Cardiac septum (tissue), 1 donor: Measurements from ENCODE around the gene GPR158. TPM values are rescaled to one million over a fixed set of nuclear protein-coding genes. Genes with fewer than 3 reads are reported as not detected.

Source experiments
- DNase-seq: peaks from one replicate; pipeline ENCODE4 v3.0.0-alpha.2; 2020; ENCODE audit warnings: low spot score
- intact Hi-C: fragments of 100-400 bp; cut with DNase I; formaldehyde crosslinking; loops from one replicate; pipeline ENCODE4 v1.14.0; 2022
- total RNA-seq: library from RNA; stranded (reverse); fragmentation: NEBNext Ultra II Directional; extraction: Animal tissue kit (Norgen Biotek cat#: 25700); gene quantifications from one replicate; pipeline ENCODE4 v1.2.1, GENCODE V29; 2021
- donor health status: DM: no; HTN: no; CAD: no.

The GPR158 gene
- total RNA-seq, 1 donor from 2014 or later: 0.05 TPM

- no peak for DNase-seq
- intact Hi-C loops: no loop called here
Measured at GRCh38 chr10:25198151-25198550, 23.4 kb downstream of the GPR158 start.

GRCh38 chr10:25206693-25207414 lies 32.1 kb downstream of the GPR158 start:
- intact Hi-C loops: no loop called here
- DNase-seq: no peak

- intact Hi-C loops: no loop called here
- DNase-seq: no peak
Measured at GRCh38 chr10:25209618-25210017, 34.8 kb downstream of the GPR158 start.

- intact Hi-C loops: no loop called here
- no peak for DNase-seq
Measured at GRCh38 chr10:25210265-25210664, 35.5 kb downstream of the GPR158 start.

- no peak for DNase-seq
- intact Hi-C loops: no loop called here
Measured at GRCh38 chr10:25220156-25220555, 45.4 kb downstream of the GPR158 start.

- no peak for DNase-seq
- intact Hi-C loops: no loop called here
Measured at GRCh38 chr10:25222085-25222660, 47.4 kb downstream of the GPR158 start.

GRCh38 chr10:25226775-25227682 lies 52.2 kb downstream of the GPR158 start:
- no peak for DNase-seq
- intact Hi-C loops: no loop called here

- no peak for DNase-seq
- intact Hi-C loops: no loop called here
Measured at GRCh38 chr10:25231751-25232150, 57.0 kb downstream of the GPR158 start.

GRCh38 chr10:25232204-25232603 lies 57.4 kb downstream of the GPR158 start:
- no peak for DNase-seq
- intact Hi-C loops: no loop called here

GRCh38 chr10:25245165-25245564 lies 70.4 kb downstream of the GPR158 start:
- intact Hi-C loops: no loop called here
- no peak for DNase-seq

- intact Hi-C loops: no loop called here
- no peak for DNase-seq
Measured at GRCh38 chr10:25257646-25258045, 82.8 kb downstream of the GPR158 start.

- intact Hi-C loops: no loop called here
- DNase-seq: no peak
Measured at GRCh38 chr10:25261110-25261509, 86.3 kb downstream of the GPR158 start.

- DNase-seq: no peak
- intact Hi-C loops: no loop called here
Measured at GRCh38 chr10:25261558-25261957, 86.8 kb downstream of the GPR158 start.

- intact Hi-C loops: no loop called here
- no peak for DNase-seq
Measured at GRCh38 chr10:25263931-25264330, 89.1 kb downstream of the GPR158 start.

GRCh38 chr10:25278180-25278579 lies 103.4 kb downstream of the GPR158 start:
- DNase-seq: no peak
- intact Hi-C loops: no loop called here

- DNase-seq: no peak
- intact Hi-C loops: no loop called here
Measured at GRCh38 chr10:25280076-25280475, 105.3 kb downstream of the GPR158 start.

- intact Hi-C loops: no loop called here
- no peak for DNase-seq
Measured at GRCh38 chr10:25280573-25280972, 105.8 kb downstream of the GPR158 start.

- intact Hi-C loops: no loop called here
Measured at GRCh38 chr10:25285809-25286208, 111.0 kb downstream of the GPR158 start.

GRCh38 chr10:25288181-25288580 lies 113.4 kb downstream of the GPR158 start:
- intact Hi-C loops: no loop called here
- no peak for DNase-seq

More at GRCh38 chr10:25285809-25286208, 111.0 kb downstream of the GPR158 start:
- no peak for DNase-seq
